GM18508 (cell line): Measurements from ENCODE around the gene DPP3.

ENCODE experiments used
- ATAC-seq: cut with Tn5 transposase; IDR thresholded peaks from one replicate; pipeline ENCODE4 v1.9.1; 2021; ENCODE audit warnings: moderate number of reproducible peaks; ENCODE audit not compliant: insufficient read depth, unreplicated experiment

The DPP3 gene

GRCh38 chr11:66478729-66479393, 1.4 kb upstream of the DPP3 start:
- ATAC-seq: no peak

GRCh38 chr11:66479394-66480116, 679 bp upstream of the DPP3 start:
- peak; percentile 17 for ATAC-seq

GRCh38 chr11:66484806-66485380, 4.7 kb downstream of the DPP3 start:
- no peak for ATAC-seq

- no peak for ATAC-seq
Observed at GRCh38 chr11:66488957-66489356, 8.7 kb downstream of the DPP3 start.

GRCh38 chr11:66489636-66490035, 9.4 kb downstream of the DPP3 start:
- ATAC-seq: no peak

- ATAC-seq: no peak
Observed at GRCh38 chr11:66491315-66491935, 11.2 kb downstream of the DPP3 start.

- ATAC-seq: no peak
Observed at GRCh38 chr11:66492161-66492865, 12.1 kb downstream of the DPP3 start.

GRCh38 chr11:66493130-66493529, 12.9 kb downstream of the DPP3 start:
- no peak for ATAC-seq

GRCh38 chr11:66494458-66494857, 14.2 kb downstream of the DPP3 start:
- no peak for ATAC-seq

- no peak for ATAC-seq
Observed at GRCh38 chr11:66494935-66495334, 14.7 kb downstream of the DPP3 start.

GRCh38 chr11:66495401-66495854, 15.2 kb downstream of the DPP3 start:
- no peak for ATAC-seq

- no peak for ATAC-seq
Observed at GRCh38 chr11:66497206-66497605, 17.0 kb downstream of the DPP3 start.

GRCh38 chr11:66498506-66498905, 18.3 kb downstream of the DPP3 start:
- no peak for ATAC-seq

GRCh38 chr11:66505276-66505816, 25.1 kb downstream of the DPP3 start:
- ATAC-seq: no peak

- ATAC-seq: no peak
Observed at GRCh38 chr11:66509131-66509561, 28.9 kb downstream of the DPP3 start.

- no peak for ATAC-seq
Observed at GRCh38 chr11:66510271-66510989, 30.2 kb downstream of the DPP3 start, which contains the start of gene BBS1. Gene BBS1, plus strand, starts transcription at chr11:66510635. Its CDS starts 25 bp downstream, at chr11:66510660.

GRCh38 chr11:66510990-66511339, 30.7 kb downstream of the DPP3 start:
- ATAC-seq: no peak

- no peak for ATAC-seq
Observed at GRCh38 chr11:66523611-66524010, 43.4 kb downstream of the DPP3 start.

GRCh38 chr11:66524304-66525040, 44.2 kb downstream of the DPP3 start:
- ATAC-seq: no peak
